CD4-positive, alpha-beta T cell treated with Interleukin-4 for 4 hours (primary cell): Measurements from ENCODE around the gene NHEJ1.

ENCODE experiments used
- DNase-seq: peaks from one replicate; pipeline ENCODE4 v3.0.0-alpha.2; 2020

The NHEJ1 gene

GRCh38 chr2:219165058-219165911 is 4.7 kb upstream of the NHEJ1 start:
- DNase-seq: no peak

GRCh38 chr2:219163156-219163555 is 2.5 kb upstream of the NHEJ1 start:
- no peak for DNase-seq

- DNase-seq: no peak
These were observed 482 bp upstream of the NHEJ1 start for GRCh38 chr2:219161097-219161496.

- DNase-seq: no peak
These were observed 837 bp downstream of the NHEJ1 start for GRCh38 chr2:219159771-219160185.

- DNase-seq: no peak
These were observed 2.0 kb downstream of the NHEJ1 start for GRCh38 chr2:219158586-219158985.

- DNase-seq: no peak
These were observed 2.6 kb downstream of the NHEJ1 start for GRCh38 chr2:219158025-219158424.

GRCh38 chr2:219157396-219157795 is 3.2 kb downstream of the NHEJ1 start:
- DNase-seq: no peak

- DNase-seq: peak; percentile 74
These were observed 5.5 kb downstream of the NHEJ1 start for GRCh38 chr2:219155054-219155644.

- DNase-seq: no peak
These were observed 10.9 kb downstream of the NHEJ1 start for GRCh38 chr2:219149667-219150066.

GRCh38 chr2:219142329-219142728 is 18.3 kb downstream of the NHEJ1 start:
- no peak for DNase-seq

GRCh38 chr2:219140722-219141121 is 19.9 kb downstream of the NHEJ1 start:
- no peak for DNase-seq

GRCh38 chr2:219133976-219134375 is 26.6 kb downstream of the NHEJ1 start:
- DNase-seq: no peak

- DNase-seq: no peak
These were observed 28.9 kb downstream of the NHEJ1 start for GRCh38 chr2:219131744-219132143.

- DNase-seq: no peak
These were observed 29.3 kb downstream of the NHEJ1 start for GRCh38 chr2:219131327-219131726.

- no peak for DNase-seq
These were observed 31.0 kb downstream of the NHEJ1 start for GRCh38 chr2:219129589-219129988.

GRCh38 chr2:219128396-219128795 is 32.2 kb downstream of the NHEJ1 start:
- no peak for DNase-seq

- no peak for DNase-seq
These were observed 33.5 kb downstream of the NHEJ1 start for GRCh38 chr2:219127037-219127635.

GRCh38 chr2:219126555-219126954 is 34.1 kb downstream of the NHEJ1 start:
- no peak for DNase-seq

- DNase-seq: no peak
These were observed 34.7 kb downstream of the NHEJ1 start for GRCh38 chr2:219125886-219126270.

GRCh38 chr2:219125225-219125885 is 35.3 kb downstream of the NHEJ1 start:
- no peak for DNase-seq

GRCh38 chr2:219124381-219125110 is 36.1 kb downstream of the NHEJ1 start:
- peak; percentile 33 for DNase-seq

GRCh38 chr2:219123356-219124135 is 37.1 kb downstream of the NHEJ1 start:
- DNase-seq: no peak
